ENCODE data around the gene VENTX. TPM values are rescaled to one million over a fixed set of nuclear protein-coding genes. Genes with fewer than 3 reads are reported as not detected.
"Not testable (repeated sequence)": the region's sequence is repeated elsewhere in the genome, so short reads cannot be mapped to it uniquely, and the experiment has no call there.

VENTX gene
- polyA plus RNA-seq, 3 donors, result 1.4 to 56.0 (median 1.6) TPM

GRCh38 chr10:133264461-133264860 lies 26.8 kb downstream of the VENTX start:
- Histone ChIP-seq H3K27ac (ENCODE audit: low read depth in 1 of 2, low read length in 2 of 2) (peak overlapping the region; percentile 69 to 74), H3K4me3 (replicated peaks in 1 of 3; ENCODE audit: low read depth in 2 of 3, low read length in 3 of 3) (peak overlapping the region in 1 of 3 experiments; percentile 48), H2AFZ (ENCODE audit: insufficient read depth, low read depth, low read length, poor library complexity, severe bottlenecking) (no peak overlapping the region), H3K9ac (ENCODE audit: insufficient read depth, low read length, poor library complexity, severe bottlenecking) (no peak overlapping the region), H4K20me1 (ENCODE audit: insufficient read depth, low read length) (peaks cover 29% of the 10 kb centered on the region), H3K9me3 (replicated peaks in 1 of 2; ENCODE audit: control insufficient read depth in 1 of 2, insufficient read depth in 1 of 2, low read length in 2 of 2) (no peaks in the 10 kb centered on the region), H3K27me3 (ENCODE audit: control insufficient read depth in 2 of 2, insufficient read depth in 2 of 2, low read length in 2 of 2) (no peaks in the 10 kb centered on the region), H3K4me1 (ENCODE audit: control insufficient read depth in 1 of 2, insufficient read depth in 2 of 2, low read length in 2 of 2) (peaks cover 57 to 65% of the 10 kb centered on the region in 2 donors), H3K79me2 (ENCODE audit: insufficient read depth, low read length) (no peaks in the 10 kb centered on the region), H3K4me2 (replicated peaks; ENCODE audit: extremely low read depth, low read length, poor library complexity, severe bottlenecking) (peak overlapping the region; percentile 39), H3K36me3 (replicated peaks in 1 of 2; ENCODE audit: control insufficient read depth in 1 of 2, insufficient read depth in 2 of 2, low read length in 2 of 2) (peaks cover 38 to 55% of the 10 kb centered on the region in 2 donors)
- no peak for TF ChIP-seq CTCF (IDR thresholded peaks at IDR 0.05)
- peaks cover 0 to 4% (median 1%) of the 10 kb centered on the region in 3 donors for H3K27me3 Mint-ChIP-seq (ENCODE audit: low read depth in 3 of 3)
- no peaks in the 10 kb centered on the region for H3K9me3 Mint-ChIP-seq
- 14% methylated on average over 8 of the region's 9 CpGs for WGBS (ENCODE audit: insufficient coverage)
- peak overlapping the region; percentile 80 to 94 (median 90) for H3K27ac Mint-ChIP-seq
- peak; percentile 62 to 73 (median 64) for DNase-seq
- intact Hi-C loops (cut with micrococcal nuclease), result loop anchor here in 1 of 2 donors (5.0 kb wide), 1 partner anchor 43 kb away; the partner anchor contains the start of genes TUBGCP2 and ZNF511
- peak overlapping the region; percentile 20 to 39 for H3K4me3 Mint-ChIP-seq
- peaks cover 58% of the 10 kb centered on the region for H3K4me1 Mint-ChIP-seq
- peaks cover 28 to 62% of the 10 kb centered on the region in 2 donors for H3K36me3 Mint-ChIP-seq

- H3K27me3 Mint-ChIP-seq (ENCODE audit: low read depth in 3 of 3); H3K4me2 ChIP-seq (replicated peaks; ENCODE audit: extremely low read depth, low read length, poor library complexity, severe bottlenecking); H3K4me3 Mint-ChIP-seq; H3K4me3 ChIP-seq (replicated peaks in 1 of 3; ENCODE audit: low read depth in 2 of 3, low read length in 3 of 3); H3K9ac ChIP-seq (ENCODE audit: insufficient read depth, low read length, poor library complexity, severe bottlenecking); DNase-seq; H2AFZ ChIP-seq (ENCODE audit: insufficient read depth, low read depth, low read length, poor library complexity, severe bottlenecking); H3K9me3 Mint-ChIP-seq; H3K9me3 ChIP-seq (replicated peaks in 1 of 2; ENCODE audit: control insufficient read depth in 1 of 2, insufficient read depth in 1 of 2, low read length in 2 of 2); intact Hi-C loops (cut with micrococcal nuclease); H3K79me2 ChIP-seq (ENCODE audit: insufficient read depth, low read length); H3K27me3 ChIP-seq (ENCODE audit: control insufficient read depth in 2 of 2, insufficient read depth in 2 of 2, low read length in 2 of 2); H3K27ac ChIP-seq (ENCODE audit: low read depth in 1 of 2, low read length in 2 of 2): not testable (repeated sequence)
- peak overlapping the region in 1 of 7 donors; percentile 71 for H3K27ac Mint-ChIP-seq
- WGBS (ENCODE audit: insufficient coverage), result 77% methylated on average over 9 of the region's 10 CpGs
- peaks cover 44 to 61% of the 10 kb centered on the region in 2 donors for H3K36me3 ChIP-seq (replicated peaks in 1 of 2; ENCODE audit: control insufficient read depth in 1 of 2, insufficient read depth in 2 of 2, low read length in 2 of 2)
- H3K4me1 Mint-ChIP-seq, result peaks cover 52% of the 10 kb centered on the region
- peaks cover 32 to 66% of the 10 kb centered on the region in 2 donors for H3K36me3 Mint-ChIP-seq
- H3K4me1 ChIP-seq (ENCODE audit: control insufficient read depth in 1 of 2, insufficient read depth in 2 of 2, low read length in 2 of 2), result peaks cover 51 to 59% of the 10 kb centered on the region in 2 donors
- H4K20me1 ChIP-seq (ENCODE audit: insufficient read depth, low read length), result peaks cover 35% of the 10 kb centered on the region
Observed at GRCh38 chr10:133265052-133265451, 27.4 kb downstream of the VENTX start.
